ENCODE data around the gene TYW1.
"Not testable (repeated sequence)": the region's sequence is repeated elsewhere in the genome, so short reads cannot be mapped to it uniquely, and the experiment has no call there.

GRCh38 chr7:67149131-67149530, 152.5 kb downstream of the TYW1 start:
- TF ChIP-seq CTCF (IDR thresholded peaks at IDR 0.05; ENCODE audit: insufficient read depth, low read depth, low read length); EZH2 (IDR thresholded peaks at IDR 0.05; ENCODE audit: insufficient read depth, low read length): not testable (repeated sequence)
